Small intestine (tissue), 7 donors: ENCODE measurements around the gene AIM2. TPM values are rescaled to one million over a fixed set of nuclear protein-coding genes. Genes with fewer than 3 reads are reported as not detected.
"Not testable (repeated sequence)": the region's sequence is repeated elsewhere in the genome, so short reads cannot be mapped to it uniquely, and the experiment has no call there.

Experiments
- DNase-seq, 2 donors: peaks; one replicate each; pipeline versions ENCODE4 v3.0.0 to v3.0.0-alpha.2; 2013
- FAIRE-seq: peaks from 2 replicates; lab custom pipeline; 2012; peaks lifted over from hg19 to GRCh38; lab: Jason Lieb, UNC
- H3K27ac ChIP-seq, 3 donors: one replicate each; pipeline ENCODE4 v1.5.1; 2013; ENCODE audit warnings: low read length in 2 of 3, mild to moderate bottlenecking in 2 of 3, control low read depth in 1 of 3, inconsistent platforms in 1 of 3, low read depth in 1 of 3, moderate library complexity in 1 of 3
- H3K27me3 ChIP-seq, 3 donors: one replicate each; pipeline ENCODE4 v1.6.1; 2013; ENCODE audit warnings: low read length in 3 of 3, inconsistent platforms in 1 of 3; ENCODE audit not compliant: control insufficient read depth in 3 of 3, insufficient read depth in 3 of 3
- H3K36me3 ChIP-seq, 3 donors: one replicate each; pipeline ENCODE4 v1.6.1; 2013; ENCODE audit warnings: low read length in 3 of 3, inconsistent platforms in 1 of 3, low read depth in 1 of 3, mild to moderate bottlenecking in 1 of 3, moderate library complexity in 1 of 3; ENCODE audit not compliant: control insufficient read depth in 3 of 3, insufficient read depth in 2 of 3
- H3K4me1 ChIP-seq, 3 donors: one replicate each; pipeline ENCODE4 v1.6.1; 2013; ENCODE audit warnings: low read length in 2 of 3, inconsistent platforms in 1 of 3, low read depth in 1 of 3, mild to moderate bottlenecking in 1 of 3, moderate library complexity in 1 of 3; ENCODE audit not compliant: control insufficient read depth in 3 of 3, insufficient read depth in 2 of 3
- H3K4me3 ChIP-seq, 3 donors: one replicate each; pipeline ENCODE4 v1.5.1; 2013; ENCODE audit warnings: low read length in 3 of 3, control low read depth in 1 of 3, inconsistent platforms in 1 of 3, low read depth in 1 of 3, mild to moderate bottlenecking in 1 of 3, moderate library complexity in 1 of 3
- H3K9me3 ChIP-seq, 2 donors: one replicate each; pipeline ENCODE4 v1.6.1; 2013; ENCODE audit warnings: low read depth in 1 of 2, low read length in 1 of 2; ENCODE audit not compliant: control insufficient read depth in 2 of 2, insufficient read depth in 1 of 2
- WGBS, 3 donors: extraction: QIAGEN DNeasy Blood & Tissue Kit; methylation state at CpG; one replicate each; pipeline ENCODE4 v1.1.7; 2013; 5-methylcytosine and 5-hydroxymethylcytosine counted together
- polyA plus RNA-seq, 4 donors: library from polyadenylated mRNA; stranded (reverse) in 3 of 4; unstranded in 1 of 4; fragments of 200-250 nt in 3 of 4; fragments of 120-200 nt in 1 of 4; gene quantifications; one replicate each; pipeline versions ENCODE4 v1.2.1 to v1.2.3, GENCODE V29; 2013
- donor health status: healthy with polysubstance abuse.
- donor health status: control.
- donor health status: control.
- donor health status: Bipolar disorder and iron deficiency.
- donor health status: healthy.

The AIM2 gene
- polyA plus RNA-seq, 4 donors: 0.49 to 2.2 (median 1.1) TPM

DNA sequence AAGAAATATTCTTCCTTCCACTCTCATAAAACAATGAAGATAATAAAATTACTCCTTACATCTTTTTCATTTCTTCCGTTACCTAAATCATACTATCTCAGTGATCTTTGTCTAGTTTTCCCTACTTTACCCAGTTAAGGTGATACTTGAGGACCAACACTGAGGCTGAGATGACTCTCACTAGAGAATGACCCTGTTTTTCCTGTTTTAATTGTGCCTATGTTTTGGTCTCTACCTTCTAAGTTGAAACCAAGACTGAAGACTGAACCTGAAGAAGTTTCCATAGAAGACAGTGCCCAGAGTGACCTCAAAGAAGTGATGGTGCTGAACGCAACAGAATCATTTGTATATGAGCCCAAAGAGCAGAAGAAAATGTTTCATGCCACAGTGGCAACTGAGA lies 25.1 kb downstream of the AIM2 start:
- no peak for DNase-seq
- Histone ChIP-seq H3K27ac (no peak overlapping the region), H3K36me3 (peaks cover 3 to 9% (median 9%) of the 10 kb centered on the region in 3 donors), H3K4me1 (no peaks in the 10 kb centered on the region), H3K27me3 (no peaks in the 10 kb centered on the region), H3K9me3 (no peaks in the 10 kb centered on the region), H3K4me3 (no peak overlapping the region)
- 92 to 99% (median 96%) methylated on average over 2 of the region's 2 CpGs for WGBS, 3 donors
- FAIRE-seq: no peak

DNA sequence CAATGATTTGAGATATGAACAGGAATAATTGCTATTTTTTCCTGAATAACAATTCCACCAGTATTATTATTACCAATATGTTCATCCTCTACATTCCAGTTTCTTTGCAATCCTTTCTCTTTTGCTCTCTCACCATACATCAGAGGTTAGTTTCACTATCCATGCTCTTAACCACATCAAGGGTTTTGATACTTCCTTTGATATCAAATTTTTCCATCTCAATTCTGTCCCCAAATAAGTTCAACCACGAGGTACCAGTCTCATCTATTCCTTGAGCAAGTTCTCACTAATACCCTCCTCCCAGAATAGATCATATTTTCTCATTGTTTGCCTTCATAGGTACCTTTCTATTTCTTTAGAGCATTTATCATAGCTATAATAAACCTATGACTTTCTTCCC lies 30.1 kb downstream of the AIM2 start:
- not testable (repeated sequence) for H3K4me3 ChIP-seq, H3K36me3 ChIP-seq, FAIRE-seq, H3K9me3 ChIP-seq, DNase-seq, H3K27me3 ChIP-seq, H3K4me1 ChIP-seq, H3K27ac ChIP-seq
- 43 to 60% (median 44%) methylated on average over 1 of the region's 1 CpG for WGBS, 3 donors

GRCh38 chr1:159040893-159041724 lies 35.5 kb downstream of the AIM2 start:
- WGBS, 3 donors: 80 to 86% (median 81%) methylated on average over 7 of the region's 7 CpGs
- Histone ChIP-seq H3K27me3 (no peaks in the 10 kb centered on the region), H3K4me3 (no peak overlapping the region), H3K4me1 (no peaks in the 10 kb centered on the region), H3K36me3 (peaks cover 2 to 16% (median 5%) of the 10 kb centered on the region in 3 donors), H3K27ac (no peak overlapping the region), H3K9me3 (no peaks in the 10 kb centered on the region)
- DNase-seq (no peak), FAIRE-seq (no peak)

GRCh38 chr1:159040206-159040605 lies 36.4 kb downstream of the AIM2 start:
- H3K4me1 ChIP-seq: no peaks in the 10 kb centered on the region
- H3K36me3 ChIP-seq: peaks cover 2 to 16% (median 5%) of the 10 kb centered on the region in 3 donors
- H3K9me3 ChIP-seq: no peaks in the 10 kb centered on the region
- H3K27me3 ChIP-seq: no peaks in the 10 kb centered on the region
- FAIRE-seq (no peak), DNase-seq (no peak)
- 85 to 100% (median 92%) methylated on average over 1 of the region's 1 CpG for WGBS, 3 donors
- no peak overlapping the region for H3K27ac ChIP-seq
- no peak overlapping the region for H3K4me3 ChIP-seq

DNA sequence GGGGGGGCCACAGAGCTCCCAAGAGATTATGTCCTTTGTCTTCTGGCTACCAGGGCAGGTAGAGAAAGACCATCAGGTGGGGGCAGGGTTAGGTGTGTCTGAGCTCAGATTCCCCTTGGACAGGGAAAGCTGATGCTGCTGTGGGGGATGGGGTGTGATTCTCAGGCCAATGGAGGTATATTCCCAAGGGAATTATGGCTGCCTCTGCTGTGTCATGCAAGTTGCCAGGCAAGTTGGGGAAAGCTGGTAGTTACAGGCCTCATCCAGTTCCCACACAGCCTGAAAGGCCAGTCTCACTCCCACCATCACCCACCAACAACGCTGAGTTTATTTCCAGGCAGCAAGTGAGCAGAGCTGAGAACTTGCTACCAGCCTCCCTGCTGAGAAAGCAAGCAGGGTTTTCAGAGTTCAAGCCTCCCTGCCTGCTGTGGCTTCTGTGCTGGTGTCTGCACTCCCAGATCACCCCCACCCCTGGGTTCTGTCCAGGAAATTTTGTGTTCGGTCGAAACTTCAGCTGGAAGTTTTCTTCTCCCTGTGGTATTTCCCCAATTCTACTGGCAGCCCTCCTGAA lies 45.6 kb downstream of the AIM2 start:
- WGBS, 3 donors: 67 to 86% (median 74%) methylated on average over 3 of the region's 3 CpGs
- Histone ChIP-seq H3K27ac (no peak overlapping the region), H3K9me3 (peaks cover 0 to 8% of the 10 kb centered on the region in 2 donors), H3K36me3 (peaks cover 0 to 17% (median 6%) of the 10 kb centered on the region in 3 donors), H3K27me3 (no peaks in the 10 kb centered on the region), H3K4me1 (no peaks in the 10 kb centered on the region), H3K4me3 (no peak overlapping the region)
- FAIRE-seq (no peak), DNase-seq (no peak)

DNA sequence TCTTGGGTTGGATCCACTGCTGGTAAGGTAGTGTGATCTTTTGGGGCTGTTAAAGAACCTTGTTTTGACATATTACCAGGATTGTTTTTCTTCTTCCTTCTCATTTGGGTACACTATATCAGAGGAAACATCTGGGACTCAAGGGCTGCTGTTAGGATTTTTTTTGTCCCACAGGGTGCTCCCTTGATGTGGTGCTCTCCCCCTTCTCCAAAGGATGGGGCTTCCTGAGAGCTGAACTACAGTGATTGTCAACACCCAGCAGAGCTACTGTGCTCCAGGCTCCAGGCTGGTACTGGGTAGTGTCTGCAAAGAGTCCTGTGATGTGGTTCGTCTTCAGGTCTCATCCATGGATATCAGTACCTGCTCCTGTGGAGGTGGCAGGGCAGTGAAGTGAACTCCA lies 46.3 kb downstream of the AIM2 start:
- Histone ChIP-seq H3K27ac (no peak overlapping the region), H3K27me3 (no peaks in the 10 kb centered on the region), H3K4me3 (no peak overlapping the region), H3K36me3 (peaks cover 0 to 17% (median 6%) of the 10 kb centered on the region in 3 donors), H3K9me3 (peaks cover 0 to 8% of the 10 kb centered on the region in 2 donors), H3K4me1 (no peaks in the 10 kb centered on the region)
- DNase-seq (no peak), FAIRE-seq (no peak)
- WGBS, 3 donors: 88 to 97% (median 96%) methylated on average over 1 of the region's 1 CpG

- H3K9me3 ChIP-seq, H3K27me3 ChIP-seq, DNase-seq, FAIRE-seq, H3K4me1 ChIP-seq, H3K27ac ChIP-seq, H3K4me3 ChIP-seq: not testable (repeated sequence)
- 71 to 82% (median 80%) methylated on average over 2 of the region's 2 CpGs for WGBS, 3 donors
- H3K36me3 ChIP-seq: peaks cover 2 to 22% (median 4%) of the 10 kb centered on the region in 3 donors
Observed at GRCh38 chr1:159026841-159027240, 49.7 kb downstream of the AIM2 start.

DNA sequence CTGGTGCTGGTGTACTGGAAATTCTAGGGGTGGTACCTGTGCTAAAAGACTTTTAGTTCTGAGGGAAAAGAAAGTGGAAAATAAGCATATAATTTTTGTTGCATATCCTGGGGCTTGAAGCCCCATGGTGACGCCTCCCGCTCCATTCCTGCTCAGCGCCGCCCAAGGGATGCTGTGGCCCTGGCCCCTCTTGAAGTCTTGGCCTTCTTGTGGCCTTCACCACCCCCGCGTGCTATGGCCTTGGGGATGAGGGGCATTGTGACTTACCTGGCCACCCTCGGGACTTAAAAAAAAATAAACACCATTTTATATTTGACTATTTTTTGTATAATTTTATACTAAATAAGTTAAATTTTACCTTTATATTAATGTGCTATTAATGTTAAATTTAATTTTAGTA lies 51.5 kb downstream of the AIM2 start:
- WGBS, 3 donors: 95 to 97% (median 96%) methylated on average over 7 of the region's 7 CpGs
- no peak overlapping the region for H3K27ac ChIP-seq
- H3K4me3 ChIP-seq: no peak overlapping the region
- H3K36me3 ChIP-seq: peaks cover 0 to 9% (median 4%) of the 10 kb centered on the region in 3 donors
- H3K4me1 ChIP-seq: no peaks in the 10 kb centered on the region
- DNase-seq: no peak
- FAIRE-seq: no peak
- H3K9me3 ChIP-seq: peaks cover 0 to 4% of the 10 kb centered on the region in 2 donors
- no peaks in the 10 kb centered on the region for H3K27me3 ChIP-seq
